NCI-H187 treated with DMSO at 0.1 percent for 48 hours (cell line): ENCODE measurements around the gene NFATC1.
"Not testable (repeated sequence)": the region's sequence is repeated elsewhere in the genome, so short reads cannot be mapped to it uniquely, and the experiment has no call there.

Experiments
- DNase-seq: peaks from one replicate; lab custom pipeline; 2025; lab: John Stamatoyannopoulos, UW

NFATC1 gene

DNA sequence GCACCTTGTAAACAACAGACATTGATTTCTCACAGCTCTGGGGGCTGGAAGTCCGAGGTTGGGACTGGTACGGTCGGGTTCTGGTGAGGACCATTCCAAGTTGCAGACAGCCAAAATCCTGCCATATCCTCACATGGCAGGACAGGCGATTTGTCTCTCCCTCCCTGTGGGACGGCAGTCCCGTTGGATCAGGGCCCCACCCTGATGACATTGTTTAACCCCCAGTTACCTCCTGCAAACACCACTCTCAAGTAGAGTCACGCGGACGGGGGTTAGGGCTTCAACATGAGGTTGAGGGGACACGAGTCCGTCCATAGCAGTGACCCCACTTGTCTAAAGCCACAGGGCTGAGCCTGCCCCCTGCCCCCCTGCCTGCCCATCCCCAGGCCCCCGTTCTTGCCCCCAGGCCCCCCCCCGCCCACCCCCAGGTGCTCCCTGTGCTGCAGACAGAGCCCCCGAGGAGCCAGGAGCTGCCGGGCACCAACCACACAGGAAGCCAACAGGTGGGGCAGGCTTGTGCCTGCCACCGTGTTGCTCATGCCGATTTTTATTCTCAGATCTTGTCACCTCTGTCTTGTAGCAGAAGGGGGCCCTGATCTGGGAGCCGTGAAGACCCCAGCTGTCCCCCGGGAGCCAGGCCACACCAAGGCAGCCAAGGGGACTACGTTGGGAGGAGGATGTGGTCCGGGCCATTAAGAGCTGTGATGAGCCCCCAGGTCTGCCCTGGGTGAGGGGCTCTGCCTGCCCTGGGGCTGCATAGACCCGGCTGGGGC, 82.2 kb downstream of the NFATC1 start:
- no peak for DNase-seq

DNA sequence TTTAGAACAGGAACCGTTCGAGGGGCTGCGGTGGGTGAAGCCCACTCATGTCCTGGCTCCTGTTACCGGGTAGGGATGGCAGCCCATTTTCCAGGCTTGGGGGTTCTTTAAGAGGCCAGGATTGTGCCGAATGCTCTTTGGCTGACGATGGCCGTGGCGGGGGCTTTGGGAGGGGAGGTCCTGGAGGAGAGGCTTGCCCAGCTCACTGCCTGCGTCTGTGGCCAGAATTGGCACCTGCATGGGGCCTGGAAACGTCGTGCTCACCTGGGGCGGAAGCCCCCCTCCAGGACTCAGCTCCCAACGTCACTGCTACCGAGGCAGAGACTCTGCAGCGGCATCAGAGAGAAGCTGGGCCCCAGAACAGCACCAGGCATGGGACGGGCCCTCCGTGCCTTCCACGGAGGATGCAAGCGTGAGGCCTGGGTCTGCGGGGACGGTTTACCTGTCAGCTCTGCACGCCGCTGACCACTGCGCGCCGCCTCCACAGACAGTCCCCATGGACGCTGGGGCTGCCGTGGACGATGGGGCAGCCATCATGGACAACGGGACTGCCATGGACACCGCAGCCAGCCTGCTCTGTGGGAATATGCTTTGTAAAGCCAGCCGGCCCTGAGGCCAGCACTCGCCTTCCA, 82.9 kb downstream of the NFATC1 start:
- no peak for DNase-seq

DNA sequence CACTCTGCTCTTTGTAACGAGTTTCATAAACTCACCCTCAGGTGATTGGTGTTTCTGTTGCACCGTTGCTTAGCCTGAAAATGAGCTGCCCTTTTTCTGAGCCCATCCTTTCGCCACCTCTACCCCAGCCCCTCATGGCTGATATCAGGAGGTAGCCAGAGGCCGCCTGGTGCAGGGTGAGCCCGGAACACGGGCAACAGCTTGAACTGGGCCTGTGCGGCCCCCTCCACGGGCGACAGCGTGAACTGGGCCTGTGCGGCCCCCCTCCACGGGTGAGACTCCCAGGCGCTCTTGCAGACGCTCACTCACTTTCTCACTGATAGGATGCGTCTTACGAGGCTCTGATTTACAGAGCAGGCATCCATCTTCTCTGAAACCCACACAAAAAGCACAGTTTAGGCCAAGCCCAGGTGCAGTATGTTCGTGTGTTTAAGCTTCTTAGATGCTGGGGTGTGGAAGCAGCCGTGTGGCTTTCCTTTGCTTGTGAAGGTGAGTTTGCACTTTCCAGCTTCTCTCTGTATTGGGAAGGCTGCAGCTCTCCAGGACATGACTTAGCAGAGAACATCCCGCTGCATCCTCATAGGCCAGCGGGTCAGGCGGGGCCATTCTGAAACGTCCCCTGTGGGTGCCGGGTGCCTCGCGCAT, 83.5 kb downstream of the NFATC1 start:
- DNase-seq, result no peak

DNA sequence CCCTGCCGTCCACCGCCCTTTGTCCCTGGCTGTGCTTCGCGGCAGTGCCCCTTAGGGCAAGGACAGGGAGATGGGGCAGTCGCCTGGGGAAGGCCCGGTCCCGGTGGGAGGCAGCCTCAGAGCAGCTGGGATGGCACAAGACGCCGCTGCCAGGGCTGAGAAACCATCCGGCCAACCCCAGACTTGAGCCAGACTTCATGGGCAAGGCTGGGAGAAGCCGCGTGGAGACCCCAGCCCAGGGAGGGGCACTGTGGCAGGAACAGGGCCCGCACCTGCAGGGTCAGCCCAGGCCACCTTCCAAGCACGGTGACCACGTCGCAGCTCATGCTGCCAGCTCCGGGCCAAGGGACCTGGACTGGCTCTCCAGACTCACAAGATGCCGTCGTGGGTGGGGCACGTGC, 84.0 kb downstream of the NFATC1 start:
- DNase-seq, result no peak

DNA sequence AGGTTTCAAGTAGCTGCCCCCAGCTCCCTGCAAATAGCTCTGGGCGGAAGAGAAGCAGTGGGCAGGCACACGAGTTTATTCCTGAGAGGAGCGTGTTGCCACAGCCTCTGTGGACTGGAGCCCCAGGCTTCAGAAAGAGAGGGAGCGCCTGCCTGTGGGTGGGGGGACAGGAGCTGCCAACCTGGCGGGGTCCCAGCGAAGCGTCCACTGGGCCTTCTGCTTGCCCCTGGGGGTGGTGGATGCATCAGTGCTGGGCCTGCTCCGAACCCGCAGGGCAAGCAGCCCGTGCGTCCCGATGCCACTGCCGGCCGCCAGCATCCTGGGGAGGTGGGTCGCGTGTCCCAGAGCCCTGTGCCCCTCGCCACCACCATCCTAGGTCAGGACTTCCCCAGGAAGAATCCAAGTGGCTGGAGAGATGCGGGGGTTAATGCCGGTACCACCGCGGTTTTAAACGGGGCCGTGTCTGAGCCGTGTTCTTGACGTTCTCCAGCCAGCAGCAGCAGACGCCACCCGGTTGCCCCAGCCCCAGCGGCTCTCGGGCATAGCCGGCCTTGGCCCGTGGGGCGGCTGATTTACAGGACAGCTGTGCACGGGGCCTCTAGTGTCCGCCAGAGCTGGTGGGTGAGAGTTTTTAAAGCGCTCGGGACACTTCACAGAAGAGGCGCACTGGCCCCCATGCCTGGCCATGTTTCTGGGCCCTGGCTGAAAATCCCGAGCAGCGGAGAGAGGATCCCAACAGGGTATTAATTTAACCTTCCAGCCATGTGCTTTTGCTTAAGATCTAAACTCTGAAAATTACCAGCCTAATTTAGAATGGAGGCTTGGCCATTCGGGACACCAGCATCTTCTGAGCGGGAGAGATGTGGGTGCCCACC, 84.7 kb downstream of the NFATC1 start:
- no peak for DNase-seq

DNA sequence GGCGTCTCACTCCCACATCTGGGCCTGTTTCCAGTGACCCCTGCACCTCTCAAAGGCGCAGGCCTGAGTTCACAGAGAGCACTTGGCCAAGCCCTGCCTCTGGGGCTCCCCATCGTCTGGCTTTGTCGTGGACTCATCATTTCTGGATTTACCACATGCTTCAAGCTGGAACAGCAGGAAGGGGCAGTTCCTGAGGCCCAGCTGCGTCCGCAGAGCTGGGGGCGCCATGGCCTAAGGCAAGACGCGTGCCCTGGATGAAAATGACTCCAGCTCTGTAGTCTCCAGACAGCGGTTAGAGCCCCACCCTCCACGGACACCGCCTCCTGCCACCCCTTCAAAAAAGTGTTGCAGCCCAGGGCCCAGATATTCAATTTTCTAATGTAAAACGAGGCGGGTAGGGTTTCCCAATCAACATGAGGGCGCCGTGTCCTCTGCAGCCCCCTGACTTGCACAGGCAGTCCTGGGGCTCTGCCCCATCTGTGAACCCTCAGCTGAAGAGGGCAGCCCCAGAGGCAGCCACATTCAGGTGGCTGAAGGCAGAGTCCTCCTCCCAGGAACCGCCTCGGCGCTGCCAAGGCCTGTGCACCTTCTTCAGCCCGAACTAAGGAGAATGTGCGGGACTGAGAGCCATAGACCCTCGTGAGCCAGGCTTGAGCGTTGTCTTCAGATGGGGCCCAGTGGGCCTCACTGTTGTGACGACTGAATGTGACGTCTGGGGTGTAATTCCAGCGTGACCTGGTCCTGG, 85.5 kb downstream of the NFATC1 start:
- no peak for DNase-seq

DNA sequence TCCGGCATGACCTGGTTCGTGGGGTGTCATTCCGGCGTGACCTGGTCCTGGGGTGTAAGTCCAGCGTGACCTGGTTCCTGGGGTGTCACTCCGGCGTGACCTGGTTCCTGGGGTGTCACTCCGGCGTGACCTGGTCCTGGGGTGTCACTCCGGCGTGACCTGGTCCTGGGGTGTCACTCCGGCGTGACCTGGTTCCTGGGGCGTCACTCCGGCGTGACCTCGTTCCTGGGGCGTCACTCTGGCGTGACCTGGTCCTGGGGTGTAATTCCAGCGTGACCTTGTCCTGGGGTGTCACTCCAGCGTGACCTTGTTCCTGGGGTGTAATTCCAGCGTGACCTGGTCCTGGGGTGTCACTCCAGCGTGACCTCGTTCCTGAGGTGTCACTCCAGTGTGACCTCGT, 87.7 kb downstream of the NFATC1 start:
- not testable (repeated sequence) for DNase-seq

DNA sequence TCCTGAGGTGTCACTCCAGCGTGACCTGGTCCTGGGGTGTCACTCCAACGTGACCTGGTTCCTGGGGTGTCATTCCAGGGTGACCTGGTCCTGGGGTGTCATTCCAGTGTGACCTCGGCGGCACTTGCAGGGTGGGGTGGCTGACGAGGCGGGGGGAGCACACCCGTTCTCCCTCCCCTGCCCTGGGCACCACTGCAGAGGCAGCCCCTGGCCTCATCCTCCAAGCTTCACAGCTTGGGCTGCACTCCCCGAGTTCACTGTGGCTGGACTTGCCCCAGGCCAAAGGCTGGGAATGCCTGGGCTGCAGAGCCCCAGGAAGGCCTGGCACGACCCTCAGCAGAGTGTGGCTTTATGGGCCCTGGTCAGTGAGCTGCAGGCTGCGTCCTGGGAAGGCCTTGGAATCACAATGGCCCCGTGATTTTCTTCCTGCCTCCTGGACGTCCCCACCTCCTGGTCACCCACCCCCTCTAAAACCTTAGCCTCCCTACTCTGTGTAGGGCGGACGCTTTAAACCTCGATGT, 88.3 kb downstream of the NFATC1 start:
- no peak for DNase-seq

DNA sequence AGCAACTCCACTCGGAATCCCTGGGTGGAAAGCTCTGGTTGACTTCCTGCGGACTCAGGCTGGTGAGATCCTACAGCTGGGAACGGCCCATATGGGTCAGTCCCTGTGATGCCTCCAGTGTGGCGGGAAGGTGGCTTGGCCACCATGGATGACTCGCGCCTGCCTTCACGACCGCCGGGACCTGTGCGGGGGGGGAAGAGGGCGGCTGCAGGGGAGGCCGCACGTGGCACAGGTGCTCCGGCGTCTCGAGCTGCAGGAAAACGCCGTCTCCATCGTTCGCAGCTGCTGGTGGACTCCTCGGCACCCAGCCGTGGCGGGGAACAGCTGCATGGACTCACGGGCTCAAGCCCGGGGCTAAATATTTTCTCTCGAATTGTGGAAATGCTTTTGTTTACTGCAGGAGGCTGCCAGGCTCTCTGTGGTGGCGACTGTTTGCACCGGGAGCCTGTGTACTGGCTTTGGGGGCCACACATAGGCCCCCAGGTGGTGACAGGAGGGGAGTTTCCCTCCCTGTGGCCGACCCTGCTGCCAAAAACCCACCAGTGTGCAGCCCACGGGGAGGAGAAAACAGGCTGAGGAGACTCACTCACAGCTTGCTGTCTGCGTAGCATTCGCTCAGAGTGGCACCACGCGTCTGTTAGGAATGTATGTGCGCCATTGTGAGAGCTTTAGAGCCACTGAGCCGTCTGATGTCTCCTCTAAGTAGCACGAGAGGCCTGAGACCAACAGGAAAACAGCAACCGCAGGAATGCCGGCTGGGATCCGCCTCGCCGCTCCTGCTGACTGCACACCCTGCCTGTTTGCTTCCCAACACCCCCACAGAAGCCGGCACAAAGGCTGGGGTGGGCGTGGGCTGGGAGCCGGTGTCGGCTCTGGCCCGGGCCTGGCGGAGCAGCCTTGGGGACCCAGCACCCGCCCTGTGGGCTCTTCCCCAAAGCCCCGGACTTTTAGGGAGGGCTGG, 89.2 kb downstream of the NFATC1 start:
- DNase-seq, result no peak

DNA sequence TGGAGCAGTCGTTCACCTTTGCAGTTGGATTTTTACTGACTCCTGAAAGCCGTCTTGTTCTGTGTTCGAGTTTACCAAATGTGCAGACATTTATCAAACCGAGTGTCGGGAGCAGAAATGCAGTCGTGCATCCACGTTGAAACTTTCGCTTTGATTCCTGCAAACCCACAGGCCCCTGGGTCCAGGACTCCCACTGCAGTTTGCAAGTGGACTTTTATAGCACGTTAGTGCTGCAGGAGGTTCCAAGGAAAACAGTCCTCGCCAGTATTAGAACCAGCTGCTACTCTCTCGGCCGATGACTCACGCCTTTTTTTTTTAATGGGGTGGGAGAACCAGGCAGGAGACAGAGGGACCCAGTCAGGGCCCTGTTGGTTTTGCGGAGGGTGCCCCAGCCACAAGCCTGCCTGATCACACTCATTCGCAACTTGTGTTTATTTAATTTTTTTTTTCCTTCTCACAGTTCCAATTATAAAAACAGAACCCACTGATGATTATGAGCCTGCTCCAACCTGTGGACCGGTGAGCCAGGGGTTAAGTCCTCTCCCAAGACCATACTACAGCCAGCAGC, 90.1 kb downstream of the NFATC1 start:
- no peak for DNase-seq

DNA sequence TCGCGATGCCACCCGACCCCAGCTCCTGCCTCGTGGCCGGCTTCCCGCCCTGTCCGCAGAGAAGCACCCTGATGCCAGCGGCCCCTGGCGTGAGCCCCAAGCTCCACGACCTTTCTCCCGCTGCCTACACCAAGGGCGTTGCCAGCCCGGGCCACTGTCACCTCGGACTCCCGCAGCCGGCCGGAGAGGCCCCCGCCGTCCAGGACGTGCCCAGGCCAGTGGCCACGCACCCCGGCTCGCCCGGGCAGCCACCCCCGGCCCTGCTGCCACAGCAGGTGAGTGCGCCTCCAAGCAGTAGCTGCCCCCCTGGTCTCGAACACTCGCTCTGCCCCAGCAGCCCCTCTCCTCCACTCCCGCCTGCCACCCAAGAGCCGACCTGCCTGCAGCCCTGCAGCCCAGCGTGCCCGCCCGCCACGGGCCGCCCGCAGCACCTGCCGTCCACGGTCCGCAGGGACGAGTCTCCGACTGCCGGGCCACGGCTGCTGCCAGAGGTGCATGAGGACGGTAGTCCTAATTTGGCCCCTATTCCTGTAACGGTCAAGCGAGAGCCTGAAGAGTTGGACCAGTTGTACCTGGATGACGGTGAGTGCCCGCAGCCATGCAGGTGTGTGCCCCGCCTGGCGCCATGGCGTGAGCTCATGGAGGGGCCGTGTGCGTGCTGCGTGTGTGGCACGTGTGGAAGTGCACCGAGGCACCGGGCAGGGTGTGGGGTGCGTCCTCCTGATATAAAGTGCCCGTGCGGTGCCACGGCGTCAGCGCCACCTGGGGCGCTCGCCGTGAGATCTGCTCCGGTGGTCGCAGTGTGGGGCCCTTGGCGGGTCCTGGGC, 90.8 kb downstream of the NFATC1 start:
- no peak for DNase-seq

DNA sequence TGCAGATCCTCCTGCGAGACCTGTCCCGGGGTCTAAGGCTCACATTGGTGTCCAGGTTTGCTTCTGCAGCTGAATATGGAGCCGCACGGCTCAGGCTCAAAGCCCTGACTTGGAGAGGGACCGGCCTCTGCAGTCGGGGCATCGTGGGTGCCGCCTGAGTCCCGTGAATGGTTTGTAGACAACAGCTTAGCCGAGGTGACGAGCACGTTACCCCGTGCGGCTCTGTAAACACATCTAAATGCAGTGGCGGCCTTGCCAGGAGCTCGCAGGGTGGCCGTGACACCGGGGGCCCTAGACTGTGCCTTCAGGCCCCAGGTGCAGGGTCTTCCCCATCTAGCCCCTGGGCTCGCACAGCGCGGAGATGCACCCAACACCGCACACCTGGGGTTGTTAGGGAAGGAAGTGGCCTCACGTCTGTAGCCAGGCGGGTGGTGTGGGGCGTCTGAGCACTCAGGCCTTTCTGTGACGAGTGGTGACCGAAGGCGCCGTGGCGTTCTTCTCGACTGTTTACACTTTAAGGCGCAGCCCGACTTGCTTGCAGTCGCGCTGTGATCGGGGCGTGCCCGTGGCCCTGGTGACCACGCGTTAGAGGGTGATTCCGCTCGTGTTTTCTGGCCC, 91.6 kb downstream of the NFATC1 start:
- DNase-seq, result no peak

DNA sequence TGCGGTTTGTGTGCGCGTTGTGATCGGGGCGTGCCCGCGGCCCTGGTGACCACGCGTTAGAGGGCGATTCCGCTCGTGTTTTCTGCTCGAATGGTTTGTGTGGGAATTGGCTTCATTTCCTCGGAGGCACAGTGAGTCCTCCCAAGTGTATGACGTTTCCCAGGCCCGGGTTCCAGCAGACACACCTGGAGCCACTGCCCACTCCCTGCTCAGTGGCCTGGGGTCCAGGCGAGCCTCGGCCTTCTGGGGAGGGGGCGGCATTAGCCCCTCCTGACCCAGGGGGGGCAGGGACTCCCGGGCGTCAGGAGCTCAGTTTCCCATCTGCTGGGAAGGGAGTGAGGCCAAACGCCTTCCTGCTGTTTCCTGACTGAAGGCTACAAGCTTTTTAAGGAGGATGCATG, 92.1 kb downstream of the NFATC1 start:
- no peak for DNase-seq

DNA sequence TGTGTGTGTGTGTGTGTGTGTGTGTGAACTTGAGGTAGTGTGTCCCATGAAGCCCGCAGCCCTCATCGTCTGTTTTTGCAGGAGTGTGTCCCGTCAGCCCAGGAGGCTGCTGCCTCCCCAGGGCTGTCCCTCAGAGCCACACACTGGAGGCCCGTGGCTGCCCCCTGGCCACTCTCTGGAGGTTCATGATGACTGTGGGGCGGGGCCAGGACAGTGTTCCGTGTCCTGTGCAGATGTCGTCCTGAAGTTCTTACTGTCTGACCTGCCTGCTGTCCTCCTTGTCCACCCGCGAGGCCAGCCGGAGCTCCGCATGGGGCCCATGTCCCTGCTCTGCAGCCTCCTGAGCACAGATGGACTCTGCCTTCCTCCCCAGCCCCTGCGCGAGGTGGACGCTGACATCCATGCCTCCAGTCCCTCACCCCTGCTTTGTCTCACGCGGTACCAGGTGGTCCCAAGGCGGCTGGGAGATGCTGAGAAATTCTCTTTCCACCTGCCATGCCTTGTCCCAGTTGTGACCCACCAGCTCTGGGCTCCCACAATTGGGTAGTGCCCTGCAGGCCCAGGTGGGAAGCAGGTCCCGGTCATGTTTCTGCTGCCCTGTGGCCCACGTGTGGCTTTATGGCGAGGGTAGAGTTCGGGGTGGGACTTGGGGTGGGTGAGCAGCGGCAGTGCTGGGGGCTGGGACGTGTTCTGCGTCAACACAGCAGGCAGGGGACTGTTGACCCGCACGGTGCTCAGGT, 92.8 kb downstream of the NFATC1 start:
- DNase-seq, result no peak

DNA sequence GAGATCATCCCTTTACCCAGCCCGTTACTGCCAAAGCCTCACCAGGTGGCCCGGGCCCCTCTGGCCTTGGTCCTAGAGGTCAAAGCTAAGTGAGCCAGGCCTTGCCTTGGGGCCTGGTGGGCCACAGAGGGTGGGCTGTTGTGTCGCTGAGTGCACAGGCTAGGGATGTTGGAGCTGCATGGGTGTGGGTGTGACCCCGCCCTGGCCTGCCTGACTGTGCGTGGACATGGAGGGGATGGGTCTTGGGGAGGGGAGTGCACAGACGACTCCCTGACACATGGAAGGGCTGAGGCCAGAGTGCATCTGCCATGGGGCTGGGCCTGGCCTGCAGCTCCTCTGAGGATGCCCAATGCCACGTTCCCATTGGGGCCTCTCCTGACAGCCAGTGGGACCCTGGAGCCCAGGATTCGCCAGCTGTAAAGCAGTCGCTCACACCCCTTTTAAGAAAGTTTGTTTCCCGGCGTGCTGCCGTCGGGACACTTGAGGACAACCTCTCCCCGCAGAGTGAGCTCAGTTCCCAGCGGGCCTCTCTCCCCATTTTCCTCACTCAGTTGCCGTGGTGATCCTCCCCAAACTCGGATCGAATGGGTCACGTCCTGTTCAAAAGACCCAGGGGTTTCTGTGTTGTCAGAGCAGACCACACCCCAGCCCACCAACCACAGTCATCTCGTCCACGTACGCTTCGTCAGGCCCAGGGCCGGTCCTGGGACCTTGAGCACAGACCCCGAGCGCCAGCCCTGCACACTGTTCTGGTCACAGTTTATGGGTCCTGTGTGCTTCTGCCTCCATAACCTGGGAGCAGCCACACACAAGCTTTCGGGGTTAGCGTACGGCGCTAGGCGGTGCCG, 93.5 kb downstream of the NFATC1 start:
- no peak for DNase-seq

DNA sequence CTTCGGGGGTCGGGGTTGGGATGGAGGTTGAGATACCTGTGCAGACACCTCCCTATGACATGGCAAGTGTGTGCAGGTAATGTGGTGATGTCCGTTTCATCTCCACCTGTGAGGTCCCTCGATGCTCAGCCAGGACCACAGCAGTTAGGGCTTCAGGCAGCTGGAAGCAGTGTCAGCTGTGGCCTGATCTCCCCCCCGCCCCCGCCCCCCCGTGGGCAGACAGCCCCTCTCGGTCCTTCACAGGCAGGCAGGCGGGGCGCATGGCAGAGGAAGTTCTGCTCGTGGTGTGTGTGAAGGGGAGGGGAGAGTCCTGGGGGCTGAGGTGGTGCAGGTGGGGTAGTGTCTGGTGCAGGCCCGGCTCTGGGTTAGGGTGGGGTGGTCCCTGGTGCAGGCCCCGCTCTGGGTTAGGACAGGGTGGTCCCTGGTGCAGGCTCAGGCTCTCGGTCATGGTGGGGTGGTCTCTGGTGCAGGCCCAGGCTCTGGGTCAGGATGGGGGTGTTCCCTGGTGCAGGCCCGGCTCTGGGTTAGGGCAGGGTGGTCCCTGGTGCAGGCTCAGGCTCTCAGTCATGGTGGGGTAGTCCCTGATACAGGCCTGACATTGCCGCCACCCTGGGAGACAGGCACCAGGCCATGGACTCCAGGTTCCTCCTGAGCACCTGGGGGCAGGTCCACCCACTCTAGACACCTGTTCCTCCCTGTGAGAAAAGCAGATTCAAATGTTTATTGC, 94.3 kb downstream of the NFATC1 start:
- no peak for DNase-seq
